Neutrophil (primary cell): Measurements from ENCODE around the gene GALNT13.

ENCODE experiments used
- H3K27ac ChIP-seq: fragments of 200-600 bp; sonication (generic); 2 replicates; pipeline ENCODE4 v1.5.1; 2016; ENCODE audit warnings: mild to moderate bottlenecking, moderate library complexity
- H3K27me3 ChIP-seq: fragments of 200-600 bp; sonication (generic); 2 replicates; pipeline ENCODE4 v1.6.0; 2016; ENCODE audit warnings: mild to moderate bottlenecking
- H3K36me3 ChIP-seq: fragments of 200-600 bp; sonication (generic); 2 replicates; pipeline ENCODE4 v1.5.1; 2017
- H3K4me1 ChIP-seq, 2 experiments: fragments of 200-600 bp in 1 of 2; sonication (generic) in 1 of 2; 1 replicate in 1 of 2; 2 replicates in 1 of 2; pipeline versions ENCODE4 v1.5.1 to v1.6.1; 2013 to 2016; ENCODE audit warnings: low read depth in 1 of 2, low read length in 1 of 2, mild to moderate bottlenecking in 1 of 2, moderate library complexity in 1 of 2; ENCODE audit not compliant: control insufficient read depth in 1 of 2, insufficient read depth in 1 of 2
- H3K4me3 ChIP-seq, 2 experiments: fragments of 200-600 bp in 1 of 2; sonication (generic) in 1 of 2; 1 replicate in 1 of 2; 2 replicates in 1 of 2; pipeline ENCODE4 v1.5.1; 2013 to 2016; ENCODE audit warnings: low read depth in 1 of 2, low read length in 1 of 2, mild to moderate bottlenecking in 1 of 2, moderate library complexity in 1 of 2
- H3K9me3 ChIP-seq: fragments of 200-600 bp; sonication (generic); 2 replicates; pipeline ENCODE4 v1.5.1; 2016
- CTCF ChIP-seq: fragments of 200-600 bp; sonication (generic); IDR thresholded peaks from 2 replicates; pipeline ENCODE4 v1.5.1; 2016; ENCODE audit warnings: antibody characterized with exemption

Gene GALNT13

GRCh38 chr2:154049561-154049960, 177.8 kb downstream of the GALNT13 start:
- Histone ChIP-seq H3K4me3 (no peak overlapping the region), H3K27ac (no peak overlapping the region), H3K27me3 (no peaks in the 10 kb centered on the region), H3K4me1 (no peaks in the 10 kb centered on the region), H3K9me3 (no peaks in the 10 kb centered on the region), H3K36me3 (no peaks in the 10 kb centered on the region)
- no peak for TF ChIP-seq CTCF

GRCh38 chr2:154067124-154067523, 195.4 kb downstream of the GALNT13 start:
- TF ChIP-seq CTCF: no peak

GRCh38 chr2:154078926-154079325, 207.2 kb downstream of the GALNT13 start:
- H3K36me3 ChIP-seq: no peaks in the 10 kb centered on the region
- no peak overlapping the region for H3K27ac ChIP-seq
- no peak for TF ChIP-seq CTCF
- H3K4me3 ChIP-seq: no peak overlapping the region
- H3K27me3 ChIP-seq: no peaks in the 10 kb centered on the region
- no peaks in the 10 kb centered on the region for H3K4me1 ChIP-seq
- H3K9me3 ChIP-seq: no peaks in the 10 kb centered on the region

More at GRCh38 chr2:154067124-154067523, 195.4 kb downstream of the GALNT13 start:
- no peaks in the 10 kb centered on the region for H3K36me3 ChIP-seq
- no peaks in the 10 kb centered on the region for H3K27me3 ChIP-seq
- H3K27ac ChIP-seq: no peak overlapping the region
- H3K4me1 ChIP-seq: no peaks in the 10 kb centered on the region
- peaks cover 8% of the 10 kb centered on the region for H3K9me3 ChIP-seq
- no peak overlapping the region for H3K4me3 ChIP-seq

- Histone ChIP-seq H3K36me3 (no peaks in the 10 kb centered on the region), H3K4me3 (no peak overlapping the region), H3K27me3 (no peaks in the 10 kb centered on the region), H3K27ac (no peak overlapping the region), H3K4me1 (no peaks in the 10 kb centered on the region), H3K9me3 (no peaks in the 10 kb centered on the region)
- TF ChIP-seq CTCF: no peak
These were observed 220.8 kb downstream of the GALNT13 start for GRCh38 chr2:154092571-154092970.

GRCh38 chr2:154093856-154094255, 222.1 kb downstream of the GALNT13 start:
- no peaks in the 10 kb centered on the region for H3K36me3 ChIP-seq
- no peak for TF ChIP-seq CTCF
- H3K27me3 ChIP-seq: no peaks in the 10 kb centered on the region
- H3K4me1 ChIP-seq: no peaks in the 10 kb centered on the region
- no peaks in the 10 kb centered on the region for H3K9me3 ChIP-seq
- no peak overlapping the region for H3K4me3 ChIP-seq
- no peak overlapping the region for H3K27ac ChIP-seq

GRCh38 chr2:154097833-154098398, 226.2 kb downstream of the GALNT13 start:
- no peaks in the 10 kb centered on the region for H3K4me1 ChIP-seq
- no peak for TF ChIP-seq CTCF
- no peak overlapping the region for H3K4me3 ChIP-seq
- no peak overlapping the region for H3K27ac ChIP-seq
- no peaks in the 10 kb centered on the region for H3K9me3 ChIP-seq
- no peaks in the 10 kb centered on the region for H3K27me3 ChIP-seq
- H3K36me3 ChIP-seq: no peaks in the 10 kb centered on the region
